Ishikawa (cell line): Measurements from ENCODE around the gene MTG2.

Experiments
- CEBPB ChIP-seq: IDR thresholded peaks from 2 replicates; pipeline ENCODE4 v1.6.1; 2012
- CREB1 ChIP-seq: IDR thresholded peaks from 2 replicates; pipeline ENCODE4 v1.6.1; 2012; ENCODE audit warnings: low read depth
- EGR1 ChIP-seq: IDR thresholded peaks from 2 replicates; pipeline ENCODE4 v1.6.1; 2012
- EP300 ChIP-seq: IDR thresholded peaks from 2 replicates; pipeline ENCODE4 v1.6.1; 2012; ENCODE audit warnings: borderline replicate concordance
- FOXM1 ChIP-seq: IDR thresholded peaks from 2 replicates; pipeline ENCODE4 v1.6.1; 2012; ENCODE audit warnings: low read depth, borderline replicate concordance
- NFIC ChIP-seq: IDR thresholded peaks from 2 replicates; pipeline ENCODE4 v1.6.1; 2012
- RAD21 ChIP-seq: IDR thresholded peaks from 2 replicates; pipeline ENCODE4 v1.6.1; 2012; ENCODE audit warnings: low read depth
- TAF1 ChIP-seq: IDR thresholded peaks from 2 replicates; pipeline ENCODE4 v1.6.1; 2012; ENCODE audit warnings: low read depth, mild to moderate bottlenecking
- TCF12 ChIP-seq: IDR thresholded peaks from 2 replicates; pipeline ENCODE4 v1.6.1; 2012; ENCODE audit warnings: low read depth
- TEAD4 ChIP-seq: IDR thresholded peaks from 2 replicates; pipeline ENCODE4 v1.6.1; 2012
- YY1 ChIP-seq: IDR thresholded peaks from 2 replicates; pipeline ENCODE4 v1.6.1; 2012; ENCODE audit warnings: low read depth
- ZBTB7A ChIP-seq: IDR thresholded peaks from 2 replicates; pipeline ENCODE4 v1.6.1; 2012; ENCODE audit warnings: low read depth
- TF ChIP-seq, protein P1 (sequence below): IDR thresholded peaks from 2 replicates; pipeline ENCODE4 v1.6.1; 2012; ENCODE audit warnings: low read depth, mild to moderate bottlenecking
- TF ChIP-seq, protein P2 (sequence below): IDR thresholded peaks from 2 replicates; pipeline ENCODE4 v1.6.1; 2012
- TF ChIP-seq, protein P3 (sequence below): IDR thresholded peaks from 2 replicates; pipeline ENCODE4 v1.6.1; 2012

The MTG2 gene

DNA sequence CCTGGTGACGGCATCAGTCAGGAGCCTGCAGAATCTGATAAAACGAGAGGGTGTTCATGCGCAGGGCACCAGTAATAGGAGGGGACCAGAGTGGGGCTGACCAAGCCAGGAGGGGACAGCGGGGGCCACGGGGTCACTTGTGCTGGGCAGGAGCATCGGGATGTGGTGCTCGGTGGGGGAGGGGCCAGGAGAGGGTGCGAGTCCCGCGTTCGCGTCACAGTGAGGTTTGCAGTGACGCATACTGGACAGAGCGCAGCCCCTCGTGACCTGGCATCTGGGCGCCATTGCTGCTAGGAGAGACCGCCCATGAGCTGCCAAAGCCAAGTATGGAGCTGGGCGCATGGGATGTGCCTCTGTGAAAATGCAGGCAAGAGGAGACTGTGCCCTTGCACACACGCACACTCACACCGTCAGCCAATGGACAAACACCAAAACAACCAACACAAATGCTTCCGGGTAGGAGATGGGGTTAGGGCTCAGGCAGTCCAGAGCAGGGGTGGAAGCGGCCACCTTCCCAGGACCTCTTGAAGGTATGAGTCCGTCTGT lies 13.9 kb upstream of the MTG2 start:
- TF ChIP-seq CREB1 (no peak), ZBTB7A (no peak)

DNA sequence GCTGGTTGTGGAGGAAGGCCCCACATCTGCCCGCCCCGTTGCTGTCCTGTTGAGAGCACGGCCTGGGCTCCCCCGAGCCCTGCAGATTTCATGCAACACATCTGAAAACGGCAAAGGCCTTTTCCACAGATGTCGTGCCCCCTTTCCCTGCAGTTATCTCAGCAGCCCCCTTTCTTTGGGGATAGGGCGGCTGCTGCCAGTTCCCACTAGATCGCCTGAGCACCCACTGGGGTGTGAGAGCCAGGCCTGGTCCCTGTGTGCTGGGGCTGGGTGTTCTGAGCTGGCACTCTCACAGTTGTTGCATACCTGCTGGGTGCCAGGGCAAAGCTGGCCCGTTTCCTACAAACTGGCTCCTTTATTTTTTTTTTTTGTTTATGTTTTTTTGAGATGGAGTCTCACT lies 12.3 kb upstream of the MTG2 start:
- TF ChIP-seq EGR1 (no peak), TCF12 (no peak), EP300 (no peak), RAD21 (no peak), NFIC (no peak), FOXM1 (no peak), CREB1 (no peak), TAF1 (no peak), CEBPB (no peak), ZBTB7A (no peak), TEAD4 (no peak), YY1 (no peak)
- TF ChIP-seq, protein P1, sequence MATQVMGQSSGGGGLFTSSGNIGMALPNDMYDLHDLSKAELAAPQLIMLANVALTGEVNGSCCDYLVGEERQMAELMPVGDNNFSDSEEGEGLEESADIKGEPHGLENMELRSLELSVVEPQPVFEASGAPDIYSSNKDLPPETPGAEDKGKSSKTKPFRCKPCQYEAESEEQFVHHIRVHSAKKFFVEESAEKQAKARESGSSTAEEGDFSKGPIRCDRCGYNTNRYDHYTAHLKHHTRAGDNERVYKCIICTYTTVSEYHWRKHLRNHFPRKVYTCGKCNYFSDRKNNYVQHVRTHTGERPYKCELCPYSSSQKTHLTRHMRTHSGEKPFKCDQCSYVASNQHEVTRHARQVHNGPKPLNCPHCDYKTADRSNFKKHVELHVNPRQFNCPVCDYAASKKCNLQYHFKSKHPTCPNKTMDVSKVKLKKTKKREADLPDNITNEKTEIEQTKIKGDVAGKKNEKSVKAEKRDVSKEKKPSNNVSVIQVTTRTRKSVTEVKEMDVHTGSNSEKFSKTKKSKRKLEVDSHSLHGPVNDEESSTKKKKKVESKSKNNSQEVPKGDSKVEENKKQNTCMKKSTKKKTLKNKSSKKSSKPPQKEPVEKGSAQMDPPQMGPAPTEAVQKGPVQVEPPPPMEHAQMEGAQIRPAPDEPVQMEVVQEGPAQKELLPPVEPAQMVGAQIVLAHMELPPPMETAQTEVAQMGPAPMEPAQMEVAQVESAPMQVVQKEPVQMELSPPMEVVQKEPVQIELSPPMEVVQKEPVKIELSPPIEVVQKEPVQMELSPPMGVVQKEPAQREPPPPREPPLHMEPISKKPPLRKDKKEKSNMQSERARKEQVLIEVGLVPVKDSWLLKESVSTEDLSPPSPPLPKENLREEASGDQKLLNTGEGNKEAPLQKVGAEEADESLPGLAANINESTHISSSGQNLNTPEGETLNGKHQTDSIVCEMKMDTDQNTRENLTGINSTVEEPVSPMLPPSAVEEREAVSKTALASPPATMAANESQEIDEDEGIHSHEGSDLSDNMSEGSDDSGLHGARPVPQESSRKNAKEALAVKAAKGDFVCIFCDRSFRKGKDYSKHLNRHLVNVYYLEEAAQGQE, result no peak
- TF ChIP-seq, protein P2, sequence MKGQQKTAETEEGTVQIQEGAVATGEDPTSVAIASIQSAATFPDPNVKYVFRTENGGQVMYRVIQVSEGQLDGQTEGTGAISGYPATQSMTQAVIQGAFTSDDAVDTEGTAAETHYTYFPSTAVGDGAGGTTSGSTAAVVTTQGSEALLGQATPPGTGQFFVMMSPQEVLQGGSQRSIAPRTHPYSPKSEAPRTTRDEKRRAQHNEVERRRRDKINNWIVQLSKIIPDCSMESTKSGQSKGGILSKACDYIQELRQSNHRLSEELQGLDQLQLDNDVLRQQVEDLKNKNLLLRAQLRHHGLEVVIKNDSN, result no peak
- TF ChIP-seq, protein P3, sequence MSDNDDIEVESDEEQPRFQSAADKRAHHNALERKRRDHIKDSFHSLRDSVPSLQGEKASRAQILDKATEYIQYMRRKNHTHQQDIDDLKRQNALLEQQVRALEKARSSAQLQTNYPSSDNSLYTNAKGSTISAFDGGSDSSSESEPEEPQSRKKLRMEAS, result no peak

DNA sequence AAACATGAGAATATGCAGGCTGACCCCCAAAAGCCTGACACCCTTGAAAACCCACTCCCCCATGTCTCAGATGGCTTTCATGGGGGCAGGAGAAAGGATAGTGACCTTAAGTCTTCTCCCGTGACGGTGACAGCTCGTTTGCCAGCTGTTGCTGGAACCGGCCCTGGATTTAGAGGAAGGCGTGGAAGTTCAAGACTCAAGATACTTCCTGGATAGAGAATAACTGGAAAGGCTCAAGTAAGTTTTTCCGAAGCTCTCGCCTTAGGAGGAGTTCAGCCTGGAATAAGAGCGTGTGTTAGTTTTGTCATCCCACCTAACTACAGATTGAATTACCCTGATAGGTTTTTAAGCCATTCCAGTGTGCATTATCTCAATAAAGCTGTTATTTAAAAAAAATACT lies 11.6 kb upstream of the MTG2 start:
- TF ChIP-seq YY1 (no peak), TEAD4 (no peak), NFIC (no peak), RAD21 (no peak), EP300 (no peak), TAF1 (no peak), CREB1 (no peak), EGR1 (no peak), TCF12 (no peak), ZBTB7A (no peak), CEBPB (no peak), FOXM1 (no peak)
- TF ChIP-seq, protein P1, result no peak
- TF ChIP-seq, protein P3, result no peak
- TF ChIP-seq, protein P2, result no peak

DNA sequence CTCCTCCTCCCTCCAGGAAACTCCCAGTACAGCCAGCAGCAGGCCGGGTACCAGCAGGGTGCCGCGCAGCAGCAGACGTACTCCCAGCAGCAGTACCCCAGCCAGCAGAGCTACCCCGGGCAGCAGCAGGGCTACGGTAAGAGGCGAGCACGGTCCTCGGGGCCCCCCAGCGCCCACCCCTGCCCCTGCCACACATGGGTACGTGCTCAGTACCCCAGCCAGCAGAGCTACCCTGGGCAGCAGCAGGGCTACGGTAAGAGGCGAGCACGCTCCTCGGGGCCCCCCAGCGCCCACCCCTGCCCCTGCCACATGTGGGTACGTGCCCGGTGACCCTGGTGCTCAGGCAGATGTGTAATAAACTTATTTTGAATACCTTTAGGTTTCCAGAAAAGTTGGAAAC lies 10.2 kb upstream of the MTG2 start:
- TF ChIP-seq EGR1 (no peak), TAF1 (no peak), YY1 (no peak), TCF12 (no peak), EP300 (no peak), CREB1 (no peak)
- TF ChIP-seq, protein P1, result no peak
